CD4-positive, alpha-beta T cell treated with Interleukin-10 for 1 hour (primary cell): Measurements from ENCODE around the gene PSMD14.
"Not testable (repeated sequence)": the region's sequence is repeated elsewhere in the genome, so short reads cannot be mapped to it uniquely, and the experiment has no call there.

Experiments
- DNase-seq: peaks from one replicate; pipeline ENCODE4 v3.0.0-alpha.2; 2020

The PSMD14 gene

GRCh38 chr2:161308178-161308955 lies at the start of gene PSMD14:
TSS of gene PSMD14 (plus strand) at chr2:161308425. CDS start at chr2:161318826, 10,401 bp downstream.
- DNase-seq: peak; percentile 89

- DNase-seq: no peak
Observed at GRCh38 chr2:161265874-161266273, 42.4 kb upstream of the PSMD14 start.

GRCh38 chr2:161269111-161269510 lies 39.1 kb upstream of the PSMD14 start:
- DNase-seq: no peak

GRCh38 chr2:161273038-161273760 lies 35.0 kb upstream of the PSMD14 start:
- DNase-seq: peak; percentile 72

GRCh38 chr2:161278564-161279229 lies 29.5 kb upstream of the PSMD14 start:
- not testable (repeated sequence) for DNase-seq

- not testable (repeated sequence) for DNase-seq
Observed at GRCh38 chr2:161279230-161279815, 28.9 kb upstream of the PSMD14 start.

- DNase-seq: not testable (repeated sequence)
Observed at GRCh38 chr2:161280906-161281323, 27.3 kb upstream of the PSMD14 start.

GRCh38 chr2:161281615-161282310 lies 26.5 kb upstream of the PSMD14 start:
- not testable (repeated sequence) for DNase-seq

- DNase-seq: not testable (repeated sequence)
Observed at GRCh38 chr2:161282311-161282644, 25.9 kb upstream of the PSMD14 start.

GRCh38 chr2:161283926-161284325 lies 24.3 kb upstream of the PSMD14 start:
- DNase-seq: no peak

GRCh38 chr2:161303535-161304050 lies 4.6 kb upstream of the PSMD14 start:
- DNase-seq: no peak

GRCh38 chr2:161306919-161307318 lies 1.3 kb upstream of the PSMD14 start:
- DNase-seq: no peak

GRCh38 chr2:161307676-161308075 lies 549 bp upstream of the PSMD14 start:
- DNase-seq: peak; percentile 6

GRCh38 chr2:161312996-161313395 lies 4.8 kb downstream of the PSMD14 start:
- DNase-seq: no peak

GRCh38 chr2:161315380-161315779 lies 7.2 kb downstream of the PSMD14 start:
- DNase-seq: no peak

GRCh38 chr2:161316701-161317100 lies 8.5 kb downstream of the PSMD14 start:
- no peak for DNase-seq

- no peak for DNase-seq
Observed at GRCh38 chr2:161321944-161322648, 13.9 kb downstream of the PSMD14 start.

- DNase-seq: no peak
Observed at GRCh38 chr2:161324876-161325275, 16.7 kb downstream of the PSMD14 start.

GRCh38 chr2:161327582-161327981 lies 19.4 kb downstream of the PSMD14 start:
- DNase-seq: no peak

- no peak for DNase-seq
Observed at GRCh38 chr2:161332371-161332967, 24.2 kb downstream of the PSMD14 start.

GRCh38 chr2:161335626-161336025 lies 27.4 kb downstream of the PSMD14 start:
- DNase-seq: no peak
